SK-N-SH (cell line): ENCODE results near the gene PRX. TPM values are rescaled to one million over a fixed set of nuclear protein-coding genes. Genes with fewer than 3 reads are reported as not detected.

Experiments
- CTCF ChIA-PET: fragments of 300-600, 350-600 bp; formaldehyde crosslinking; extraction: SDS; loops from one replicate; lab custom pipeline; 2021; lab: Yijun Ruan, JAX
- POLR2A ChIA-PET: fragments of 350-600 bp; sonication (Branson Sonifier 250); formaldehyde crosslinking; extraction: SDS; loops from one replicate; lab custom pipeline; 2020; ENCODE audit warnings: antibody characterized with exemption, inconsistent platforms; lab: Yijun Ruan, JAX
- DNase-seq: peaks from one replicate; pipeline ENCODE4 v3.0.0; 2012
- H2AFZ ChIP-seq: fragments of 200-600 bp; sonication (generic); 2 replicates; pipeline ENCODE4 v1.8.1; 2016; ENCODE audit warnings: antibody characterized with exemption, mild to moderate bottlenecking, low read depth
- H3F3A ChIP-seq: fragments of 200-600 bp; sonication (generic); replicated peaks from 2 replicates; pipeline ENCODE3; 2016; ENCODE audit warnings: antibody characterized with exemption, mild to moderate bottlenecking; ENCODE audit not compliant: insufficient read depth
- H3K27ac ChIP-seq, 2 experiments: fragments of 200-500 bp in 1 of 2; fragments of 200-600 bp in 1 of 2; sonication (Bioruptor generic) in 1 of 2; sonication (generic), shearing (Covaris generic) in 1 of 2; 2 replicates each; pipeline versions ENCODE4 v1.5.1 to v1.6.1; 2014 to 2016; ENCODE audit warnings: low read depth in 2 of 2, inconsistent platforms in 1 of 2, low read length in 1 of 2, mild to moderate bottlenecking in 1 of 2, mixed read lengths in 1 of 2
- H3K27me3 ChIP-seq: fragments of 200-600 bp; sonication (generic), shearing (Covaris generic); 2 replicates; pipeline ENCODE4 v1.6.1; 2016; ENCODE audit warnings: mixed run types; ENCODE audit not compliant: insufficient read depth
- H3K36me3 ChIP-seq, 2 experiments: fragments of 200-500 bp in 1 of 2; fragments of 200-600 bp in 1 of 2; sonication (Bioruptor generic) in 1 of 2; sonication (generic) in 1 of 2; replicated peaks in 1 of 2; 2 replicates each; pipeline versions ENCODE3 to v1.5.1; 2014 to 2016; ENCODE audit warnings: low read length in 1 of 2, mild to moderate bottlenecking in 1 of 2; ENCODE audit not compliant: insufficient read depth in 2 of 2, control insufficient read depth in 1 of 2
- H3K4me1 ChIP-seq, 2 experiments: fragments of 200-500 bp in 1 of 2; fragments of 200-600 bp in 1 of 2; sonication (Bioruptor generic) in 1 of 2; sonication (generic), shearing (Covaris generic) in 1 of 2; 2 replicates each; pipeline versions ENCODE4 v1.5.1 to v1.6.1; 2014 to 2016; ENCODE audit warnings: low read depth in 1 of 2, low read length in 1 of 2, mixed run types in 1 of 2; ENCODE audit not compliant: insufficient read depth in 2 of 2, control insufficient read depth in 1 of 2
- H3K4me2 ChIP-seq: fragments of 200-600 bp; sonication (generic), shearing (Covaris generic); 2 replicates; pipeline ENCODE4 v1.6.1; 2017; ENCODE audit warnings: mixed run types
- H3K4me3 ChIP-seq, 2 experiments: fragments of 200-500 bp in 1 of 2; fragments of 200-600 bp in 1 of 2; sonication (Bioruptor generic) in 1 of 2; sonication (generic), shearing (Covaris generic) in 1 of 2; 2 replicates each; pipeline versions ENCODE4 v1.5.1 to v1.8.1; 2014 to 2016; ENCODE audit warnings: low read depth in 2 of 2, inconsistent platforms in 1 of 2, low read length in 1 of 2, mild to moderate bottlenecking in 1 of 2, mixed read lengths in 1 of 2, moderate library complexity in 1 of 2
- H3K79me2 ChIP-seq: fragments of 200-600 bp; sonication (generic); 2 replicates; pipeline ENCODE4 v1.8.1; 2017; ENCODE audit warnings: mild to moderate bottlenecking; ENCODE audit not compliant: insufficient read depth
- H3K9ac ChIP-seq: fragments of 200-600 bp; sonication (generic); 2 replicates; pipeline ENCODE4 v1.6.1; 2017; ENCODE audit warnings: mixed run types
- H3K9me2 ChIP-seq: fragments of 200-600 bp; sonication (generic); 2 replicates; pipeline ENCODE4 v1.6.1; 2017; ENCODE audit warnings: mixed run types
- H3K9me3 ChIP-seq: fragments of 200-600 bp; sonication (generic); 2 replicates; pipeline ENCODE4 v1.6.1; 2017; ENCODE audit warnings: mixed run types, mild to moderate bottlenecking, moderate library complexity
- H4K20me1 ChIP-seq: fragments of 200-600 bp; sonication (generic); 2 replicates; pipeline ENCODE4 v1.6.1; 2017; ENCODE audit warnings: mild to moderate bottlenecking, mixed run types; ENCODE audit not compliant: insufficient read depth
- ELF1 ChIP-seq: IDR thresholded peaks from 2 replicates; pipeline ENCODE4 v1.4.0; 2012
- EP300 ChIP-seq, 2 experiments: IDR thresholded peaks; 2 replicates each; pipeline versions ENCODE4 v1.4.0 to v1.6.1; 2012; ENCODE audit warnings: borderline replicate concordance in 1 of 2, low read depth in 1 of 2, low read length in 1 of 2
- FOXJ3 ChIP-seq: sonication (generic); formaldehyde crosslinking; IDR thresholded peaks from 2 replicates; pipeline ENCODE4 v1.5.1; 2020; ENCODE audit warnings: mild to moderate bottlenecking, missing genetic modification reagents
- FOXM1 ChIP-seq: IDR thresholded peaks from 2 replicates; pipeline ENCODE4 v1.4.0; 2012; ENCODE audit warnings: low read depth, mild to moderate bottlenecking
- JUND ChIP-seq: IDR thresholded peaks from 2 replicates; pipeline ENCODE4 v1.4.0; 2012
- MEF2A ChIP-seq: IDR thresholded peaks from 2 replicates; pipeline ENCODE4 v1.4.0; 2012; ENCODE audit warnings: low read depth, borderline replicate concordance
- NFIC ChIP-seq: IDR thresholded peaks from 2 replicates; pipeline ENCODE4 v1.4.0; 2012; ENCODE audit warnings: borderline replicate concordance
- POLR2AphosphoS5 ChIP-seq: IDR thresholded peaks from 2 replicates; pipeline ENCODE4 v1.6.1; 2012; ENCODE audit warnings: low read depth, low read length
- RCOR1 ChIP-seq: fragments of 150-350 bp; IDR thresholded peaks from 2 replicates; pipeline ENCODE4 v1.6.1; 2017; ENCODE audit warnings: antibody characterized with exemption, low read length
- TCF12 ChIP-seq: IDR thresholded peaks from 2 replicates; pipeline ENCODE4 v1.4.0; 2012
- TEAD4 ChIP-seq: IDR thresholded peaks from 2 replicates; pipeline ENCODE4 v1.4.0; 2012; ENCODE audit warnings: mild to moderate bottlenecking, borderline replicate concordance; ENCODE audit not compliant: insufficient read depth
- WGBS: methylation state at CpG from one replicate; pipeline ENCODE4 v1.1.6; 2017; ENCODE audit warnings: low lambda C conversion rate; 5-methylcytosine and 5-hydroxymethylcytosine counted together
- polyA plus RNA-seq, 3 experiments: library from polyadenylated mRNA; depleted of rRNA; stranded (reverse); fragments of >200 nt; gene quantifications; 2 replicates each; pipeline ENCODE4 v1.2.3, GENCODE V29; 2012
- TF ChIP-seq, protein P1 (sequence below): fragments of 150-350 bp; IDR thresholded peaks from 2 replicates; pipeline ENCODE4 v1.6.1; 2017; ENCODE audit warnings: antibody characterized with exemption, low read length, low read depth, borderline replicate concordance
- TF ChIP-seq, protein P2 (sequence below): IDR thresholded peaks from 2 replicates; pipeline ENCODE4; 2012

The PRX gene
- polyA plus RNA-seq, 1 of the 3 experiments (the other 2 are of a cell fraction): 2.2 TPM

DNA sequence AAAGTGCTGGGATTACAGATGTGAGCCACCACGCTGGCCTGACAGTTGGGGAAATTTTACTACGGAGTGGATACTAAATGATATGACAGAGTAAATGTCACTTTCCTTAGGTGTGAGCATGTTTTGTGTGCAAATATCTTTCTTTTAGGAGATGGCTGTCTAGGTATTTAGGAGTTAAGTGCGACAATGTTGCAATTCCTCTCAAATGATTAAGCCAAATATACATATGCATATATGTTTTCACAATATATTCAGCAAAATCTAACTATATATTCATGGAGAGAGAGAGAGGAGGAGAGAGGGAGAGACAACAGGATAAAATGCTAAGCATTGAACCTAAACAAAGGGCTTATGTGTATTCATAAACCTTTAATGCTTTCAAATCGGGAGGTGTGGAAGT is 36.3 kb upstream of the PRX start:
- no peaks in the 10 kb centered on the region for H3K9me2 ChIP-seq
- CTCF ChIA-PET: no interaction called here
- no peaks in the 10 kb centered on the region for H3K79me2 ChIP-seq
- POLR2A ChIA-PET: no interaction called here
- TF ChIP-seq, protein P1, sequence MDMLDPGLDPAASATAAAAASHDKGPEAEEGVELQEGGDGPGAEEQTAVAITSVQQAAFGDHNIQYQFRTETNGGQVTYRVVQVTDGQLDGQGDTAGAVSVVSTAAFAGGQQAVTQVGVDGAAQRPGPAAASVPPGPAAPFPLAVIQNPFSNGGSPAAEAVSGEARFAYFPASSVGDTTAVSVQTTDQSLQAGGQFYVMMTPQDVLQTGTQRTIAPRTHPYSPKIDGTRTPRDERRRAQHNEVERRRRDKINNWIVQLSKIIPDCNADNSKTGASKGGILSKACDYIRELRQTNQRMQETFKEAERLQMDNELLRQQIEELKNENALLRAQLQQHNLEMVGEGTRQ: no peak
- no peak for TF ChIP-seq EP300 (IDR thresholded peaks at IDR 0.05; ENCODE audit: borderline replicate concordance in 1 of 2, low read depth in 1 of 2, low read length in 1 of 2)
- TF ChIP-seq JUND: no peak
- TF ChIP-seq FOXJ3: no peak
- no peak for TF ChIP-seq MEF2A
- TF ChIP-seq, protein P2, sequence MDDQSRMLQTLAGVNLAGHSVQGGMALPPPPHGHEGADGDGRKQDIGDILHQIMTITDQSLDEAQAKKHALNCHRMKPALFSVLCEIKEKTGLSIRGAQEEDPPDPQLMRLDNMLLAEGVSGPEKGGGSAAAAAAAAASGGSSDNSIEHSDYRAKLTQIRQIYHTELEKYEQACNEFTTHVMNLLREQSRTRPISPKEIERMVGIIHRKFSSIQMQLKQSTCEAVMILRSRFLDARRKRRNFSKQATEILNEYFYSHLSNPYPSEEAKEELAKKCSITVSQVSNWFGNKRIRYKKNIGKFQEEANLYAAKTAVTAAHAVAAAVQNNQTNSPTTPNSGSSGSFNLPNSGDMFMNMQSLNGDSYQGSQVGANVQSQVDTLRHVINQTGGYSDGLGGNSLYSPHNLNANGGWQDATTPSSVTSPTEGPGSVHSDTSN: no peak
- no peak for TF ChIP-seq NFIC
- H3K36me3 ChIP-seq: no peaks in the 10 kb centered on the region
- WGBS: 91% methylated on average over 4 of the region's 4 CpGs
- H3K4me2 ChIP-seq: no peak overlapping the region
- no peak overlapping the region for H3K4me3 ChIP-seq
- H3F3A ChIP-seq: peaks cover 3% of the 10 kb centered on the region
- H4K20me1 ChIP-seq: no peaks in the 10 kb centered on the region
- H3K27ac ChIP-seq: no peak overlapping the region
- H3K9me3 ChIP-seq: no peaks in the 10 kb centered on the region
- no peak for DNase-seq
- H3K27me3 ChIP-seq: no peaks in the 10 kb centered on the region
- H2AFZ ChIP-seq: no peak overlapping the region
- H3K4me1 ChIP-seq: peaks cover 0 to 2% of the 10 kb centered on the region in 2 experiments; a peak in 2 of 4 replicates
- no peak overlapping the region for H3K9ac ChIP-seq

DNA sequence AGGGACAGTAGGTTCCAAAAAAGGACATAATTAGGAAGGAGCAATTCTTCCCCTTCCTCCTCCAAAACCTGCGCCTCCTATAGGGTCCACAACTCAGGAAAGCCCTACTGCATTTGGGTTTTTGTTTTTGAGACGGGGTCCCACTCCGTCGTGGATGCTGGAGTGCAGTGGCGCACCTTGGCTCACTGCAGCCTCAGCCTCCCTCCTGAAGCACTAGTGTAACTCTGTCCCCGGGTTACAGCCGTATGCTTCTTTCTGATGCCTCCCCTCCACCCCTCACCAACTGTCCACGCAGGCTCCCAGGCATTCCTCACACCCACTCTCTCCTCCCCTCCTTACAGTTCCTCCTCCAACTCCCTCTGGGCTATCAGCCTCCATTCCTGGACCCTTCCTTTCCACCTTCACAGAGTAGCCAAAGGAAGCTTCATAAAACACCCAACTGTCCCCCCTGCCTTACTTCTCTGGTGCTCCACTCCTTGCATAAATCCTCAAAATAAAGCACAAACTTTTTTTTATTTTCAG is 33.1 kb upstream of the PRX start:
- Histone ChIP-seq H3K27me3 (no peaks in the 10 kb centered on the region), H3K36me3 (peaks cover 9 to 12% of the 10 kb centered on the region in 2 experiments), H3K79me2 (peaks cover 28% of the 10 kb centered on the region), H3K4me1 (peaks cover 5 to 8% of the 10 kb centered on the region in 2 experiments; a peak in 2 of 4 replicates), H4K20me1 (peaks cover 16% of the 10 kb centered on the region), H3K9me2 (no peaks in the 10 kb centered on the region), H3K27ac (no peak overlapping the region), H3K9ac (no peak overlapping the region), H3K9me3 (no peaks in the 10 kb centered on the region), H3F3A (peaks cover 3% of the 10 kb centered on the region), H3K4me3 (no peak overlapping the region), H2AFZ (no peak overlapping the region), H3K4me2 (no peak overlapping the region)
- CTCF ChIA-PET: interaction anchor here (2.1 to 2.8 kb wide), 2 partner anchors 17 to 19 kb away, joined by 8 read pairs; partner anchors contain the start of gene BLVRB
- 92% methylated on average over 8 of the region's 8 CpGs for WGBS
- no peak for DNase-seq
- no peak for TF ChIP-seq FOXJ3
- POLR2A ChIA-PET: no interaction called here

DNA sequence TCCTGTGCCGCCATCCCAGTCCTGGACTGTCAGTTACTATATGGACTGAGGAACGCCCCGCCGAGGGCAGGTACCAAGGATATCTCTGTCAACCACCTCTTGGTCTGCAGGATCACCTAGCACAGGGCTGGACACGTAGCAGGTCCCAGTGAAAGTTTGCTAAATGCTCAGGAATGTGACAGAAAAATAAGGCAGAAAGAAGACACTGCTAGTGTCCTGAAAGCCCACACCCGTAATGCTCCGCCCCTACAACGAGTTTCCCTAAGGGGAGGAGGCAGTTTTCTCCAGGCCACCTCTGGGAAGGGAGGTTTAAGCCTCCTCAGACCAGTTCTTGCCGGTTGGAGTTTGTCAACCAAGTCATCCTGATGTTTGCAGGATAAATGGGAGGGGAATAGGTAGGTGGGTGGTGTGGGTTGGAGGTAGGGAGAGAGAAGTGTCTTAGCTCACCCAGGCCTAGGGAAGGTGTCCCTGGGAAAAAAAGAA is 32.6 kb upstream of the PRX start:
- Histone ChIP-seq H3K27ac (no peak overlapping the region), H3K9me3 (no peaks in the 10 kb centered on the region)
- CTCF ChIA-PET: interaction anchor here (1.0 to 2.8 kb wide), 8 partner anchors 8 to 141 kb away, joined by 3 to 15 read pairs (median 7); partner anchors contain the start of genes BLVRB, PRX and SERTAD1

More for the DNA sequence above, 32.6 kb upstream of the PRX start:
- H3K9me2 ChIP-seq: no peaks in the 10 kb centered on the region
- no peak overlapping the region for H3K4me2 ChIP-seq
- H3K4me3 ChIP-seq: no peak overlapping the region
- H3K36me3 ChIP-seq: peaks cover 14 to 17% of the 10 kb centered on the region in 2 experiments
- peaks cover 6% of the 10 kb centered on the region for H3F3A ChIP-seq
- DNase-seq: no peak
- POLR2A ChIA-PET: no interaction called here
- H3K27me3 ChIP-seq: no peaks in the 10 kb centered on the region
- peaks cover 33% of the 10 kb centered on the region for H3K79me2 ChIP-seq
- no peak overlapping the region; the same call in 1 of the 2 replicates for H2AFZ ChIP-seq
- WGBS: 81% methylated on average over 9 of the region's 9 CpGs
- H4K20me1 ChIP-seq: peaks cover 21% of the 10 kb centered on the region
- TF ChIP-seq TEAD4 (no peak), RCOR1 (no peak), TCF12 (no peak), FOXM1 (no peak), ELF1 (no peak), POLR2AphosphoS5 (no peak), EP300 (IDR thresholded peaks at IDR 0.05; ENCODE audit: borderline replicate concordance in 1 of 2, low read depth in 1 of 2, low read length in 1 of 2) (no peak), JUND (no peak)
- TF ChIP-seq, all 33 proteins: peak for 0
- Histone ChIP-seq H3K9ac (no peak overlapping the region), H3K4me1 (peaks cover 5 to 8% of the 10 kb centered on the region in 2 experiments; a peak in 2 of 4 replicates)
